ENCODE measurements around the gene KIF6. TPM values are rescaled to one million over a fixed set of nuclear protein-coding genes. Genes with fewer than 3 reads are reported as not detected.
A peak's percentile ranks its signal among the peaks of the same experiment; 100 is the strongest.

Gene KIF6
- total RNA-seq, 1 donor from 2014 or later: not detected

- no peak for FAIRE-seq
- H3K27me3 ChIP-seq (ENCODE audit: control insufficient read depth, insufficient read depth, low read length): no peaks in the 10 kb centered on the region
Measured at GRCh38 chr6:39381550-39382140, 343.6 kb downstream of the KIF6 start.

GRCh38 chr6:39380837-39381549 is 344.2 kb downstream of the KIF6 start:
- Histone ChIP-seq H3K36me3 (ENCODE audit: control insufficient read depth, insufficient read depth, low read length) (no peaks in the 10 kb centered on the region), H3K27me3 (ENCODE audit: control insufficient read depth, insufficient read depth, low read length) (no peaks in the 10 kb centered on the region), H3K4me3 (ENCODE audit: low read depth, low read length) (no peak overlapping the region)
- no peak for TF ChIP-seq CTCF (IDR thresholded peaks at IDR 0.05; ENCODE audit: insufficient read depth, low read length, severe bottlenecking)
- DNase-seq (ENCODE audit: low read depth) (no peak), FAIRE-seq (no peak)

More at GRCh38 chr6:39381550-39382140, 343.6 kb downstream of the KIF6 start:
- TF ChIP-seq CTCF (IDR thresholded peaks at IDR 0.05; ENCODE audit: insufficient read depth, low read length, severe bottlenecking): no peak
- no peak overlapping the region for H3K4me3 ChIP-seq (ENCODE audit: low read depth, low read length)
- H3K36me3 ChIP-seq (ENCODE audit: control insufficient read depth, insufficient read depth, low read length): no peaks in the 10 kb centered on the region
- DNase-seq (ENCODE audit: low read depth): no peak

- H3K4me3 ChIP-seq (ENCODE audit: low read depth, low read length): no peak overlapping the region
- DNase-seq (ENCODE audit: low read depth) (no peak), FAIRE-seq (no peak)
- no peaks in the 10 kb centered on the region for H3K36me3 ChIP-seq (ENCODE audit: control insufficient read depth, insufficient read depth, low read length)
- no peaks in the 10 kb centered on the region for H3K27me3 ChIP-seq (ENCODE audit: control insufficient read depth, insufficient read depth, low read length)
- TF ChIP-seq CTCF (IDR thresholded peaks at IDR 0.05; ENCODE audit: insufficient read depth, low read length, severe bottlenecking): no peak
Measured at GRCh38 chr6:39378960-39379425, 346.2 kb downstream of the KIF6 start.

- H3K36me3 ChIP-seq (ENCODE audit: control insufficient read depth, insufficient read depth, low read length): no peaks in the 10 kb centered on the region
- FAIRE-seq (peak; percentile 60), DNase-seq (ENCODE audit: low read depth) (no peak)
- TF ChIP-seq CTCF (IDR thresholded peaks at IDR 0.05; ENCODE audit: insufficient read depth, low read length, severe bottlenecking): no peak
- H3K27me3 ChIP-seq (ENCODE audit: control insufficient read depth, insufficient read depth, low read length): no peaks in the 10 kb centered on the region
- H3K4me3 ChIP-seq (ENCODE audit: low read depth, low read length): no peak overlapping the region
Measured at GRCh38 chr6:39378175-39378959, 346.8 kb downstream of the KIF6 start.

- TF ChIP-seq CTCF (IDR thresholded peaks at IDR 0.05; ENCODE audit: insufficient read depth, low read length, severe bottlenecking): peak; percentile 69
- Histone ChIP-seq H3K27me3 (ENCODE audit: control insufficient read depth, insufficient read depth, low read length) (no peaks in the 10 kb centered on the region), H3K4me3 (ENCODE audit: low read depth, low read length) (no peak overlapping the region), H3K36me3 (ENCODE audit: control insufficient read depth, insufficient read depth, low read length) (no peaks in the 10 kb centered on the region)
- DNase-seq (ENCODE audit: low read depth) (peak; percentile 49), FAIRE-seq (no peak)
Measured at GRCh38 chr6:39377539-39377950, 347.7 kb downstream of the KIF6 start.

Measured in bronchial epithelial cell (primary cell).